Immature natural killer cell (primary cell): ENCODE results near the gene R3HDM2. TPM values are rescaled to one million over a fixed set of nuclear protein-coding genes. Genes with fewer than 3 reads are reported as not detected.
"Not testable (repeated sequence)": the region's sequence is repeated elsewhere in the genome, so short reads cannot be mapped to it uniquely, and the experiment has no call there.

Source experiments
- DNase-seq, 3 donors: peaks; one replicate each; pipeline ENCODE4 v3.0.0; 2022; ENCODE audit warnings: mixed read lengths in 1 of 3
- H3K27ac Mint-ChIP-seq, 6 donors: one replicate each; pipeline ENCODE4 v1.8.0; 2020; ENCODE audit warnings: mixed read lengths in 6 of 6, mild to moderate bottlenecking in 5 of 6, inconsistent platforms in 4 of 6, moderate library complexity in 3 of 6
- H3K27me3 Mint-ChIP-seq, 3 donors: one replicate each; pipeline ENCODE4 v1.8.0; 2020 to 2021; ENCODE audit warnings: low read depth in 3 of 3, mild to moderate bottlenecking in 3 of 3, mixed read lengths in 3 of 3, moderate library complexity in 3 of 3, inconsistent platforms in 1 of 3
- H3K36me3 Mint-ChIP-seq, 3 donors: one replicate each; pipeline ENCODE4 v1.8.0; 2020; ENCODE audit warnings: mixed read lengths in 3 of 3, inconsistent platforms in 2 of 3, mild to moderate bottlenecking in 2 of 3
- H3K4me1 Mint-ChIP-seq, 2 donors: one replicate each; pipeline ENCODE4 v1.8.0; 2020; ENCODE audit warnings: inconsistent platforms in 2 of 2, mild to moderate bottlenecking in 2 of 2, mixed read lengths in 2 of 2, moderate library complexity in 1 of 2
- H3K4me3 Mint-ChIP-seq, 5 donors: one replicate each; pipeline ENCODE4 v1.8.0; 2020; ENCODE audit warnings: mild to moderate bottlenecking in 5 of 5, mixed read lengths in 5 of 5, inconsistent platforms in 3 of 5, moderate library complexity in 3 of 5
- H3K9me3 Mint-ChIP-seq, 6 donors: one replicate each; pipeline ENCODE4 v1.8.0; 2020; ENCODE audit warnings: mild to moderate bottlenecking in 6 of 6, mixed read lengths in 6 of 6, inconsistent platforms in 4 of 6, moderate library complexity in 3 of 6
- polyA plus RNA-seq, 3 donors: library from polyadenylated mRNA; unstranded; fragments of 300-500 nt; fragmentation: Illumina TruSeq; gene quantifications; one replicate each; pipeline ENCODE4 v1.2.3, GENCODE V29; 2021

R3HDM2 gene
- polyA plus RNA-seq, 3 donors from 2014 or later = 0.12 to 19.0 (median 3.3) TPM

DNA sequence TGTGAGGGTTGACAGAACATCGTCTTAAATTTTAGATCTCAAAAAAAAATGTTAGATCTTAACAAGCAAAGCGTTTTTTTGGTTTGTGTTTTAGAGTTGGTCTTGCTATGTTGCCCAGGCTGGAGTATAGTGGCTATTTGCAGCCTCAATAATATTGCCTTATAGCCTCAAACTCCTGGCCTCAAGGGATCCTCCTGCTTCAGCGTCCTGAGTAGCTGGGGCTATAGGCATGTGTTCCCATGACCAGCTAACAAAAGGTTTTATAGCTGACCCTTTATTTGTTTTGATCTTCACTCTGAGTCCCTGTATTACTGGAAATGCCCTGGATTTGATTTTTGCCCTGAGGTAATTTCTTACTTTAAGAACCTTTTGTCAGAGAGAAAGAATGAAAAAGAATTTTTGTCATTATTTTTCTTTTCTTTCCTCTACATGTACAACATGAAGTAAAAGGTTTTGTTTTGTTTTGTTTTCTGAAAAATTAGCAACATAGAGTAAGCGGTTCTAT lies 9.0 kb upstream of the R3HDM2 start:
- DNase-seq = no peak
- Mint-ChIP-seq H3K27me3 (peaks cover 4 to 5% (median 4%) of the 10 kb centered on the region in 3 donors), H3K27ac (no peak overlapping the region), H3K36me3 (peaks cover 0 to 5% (median 4%) of the 10 kb centered on the region in 3 donors), H3K9me3 (peaks cover 0 to 6% (median 4%) of the 10 kb centered on the region in 6 donors), H3K4me3 (no peak overlapping the region), H3K4me1 (peaks cover 8 to 9% of the 10 kb centered on the region in 2 donors)

- Mint-ChIP-seq H3K27ac (no peak overlapping the region), H3K27me3 (peaks cover 4 to 5% (median 4%) of the 10 kb centered on the region in 3 donors), H3K9me3 (peaks cover 0 to 6% (median 4%) of the 10 kb centered on the region in 6 donors), H3K36me3 (peaks cover 0 to 5% (median 4%) of the 10 kb centered on the region in 3 donors), H3K4me3 (no peak overlapping the region), H3K4me1 (peaks cover 13 to 18% of the 10 kb centered on the region in 2 donors)
- DNase-seq = no peak
Observed at GRCh38 chr12:57438400-57438799, 7.6 kb upstream of the R3HDM2 start.

GRCh38 chr12:57435293-57435692 lies 4.5 kb upstream of the R3HDM2 start:
- H3K9me3 Mint-ChIP-seq = no peaks in the 10 kb centered on the region
- peak overlapping the region; percentile 81 to 93 (median 90) for H3K27ac Mint-ChIP-seq
- H3K4me3 Mint-ChIP-seq = peak overlapping the region; percentile 65 to 78 (median 72)
- H3K27me3 Mint-ChIP-seq = peaks cover 5 to 10% (median 6%) of the 10 kb centered on the region in 3 donors
- H3K36me3 Mint-ChIP-seq = no peaks in the 10 kb centered on the region
- peaks cover 23 to 29% of the 10 kb centered on the region in 2 donors for H3K4me1 Mint-ChIP-seq
- peak; percentile 35 to 46 (median 44) for DNase-seq

DNA sequence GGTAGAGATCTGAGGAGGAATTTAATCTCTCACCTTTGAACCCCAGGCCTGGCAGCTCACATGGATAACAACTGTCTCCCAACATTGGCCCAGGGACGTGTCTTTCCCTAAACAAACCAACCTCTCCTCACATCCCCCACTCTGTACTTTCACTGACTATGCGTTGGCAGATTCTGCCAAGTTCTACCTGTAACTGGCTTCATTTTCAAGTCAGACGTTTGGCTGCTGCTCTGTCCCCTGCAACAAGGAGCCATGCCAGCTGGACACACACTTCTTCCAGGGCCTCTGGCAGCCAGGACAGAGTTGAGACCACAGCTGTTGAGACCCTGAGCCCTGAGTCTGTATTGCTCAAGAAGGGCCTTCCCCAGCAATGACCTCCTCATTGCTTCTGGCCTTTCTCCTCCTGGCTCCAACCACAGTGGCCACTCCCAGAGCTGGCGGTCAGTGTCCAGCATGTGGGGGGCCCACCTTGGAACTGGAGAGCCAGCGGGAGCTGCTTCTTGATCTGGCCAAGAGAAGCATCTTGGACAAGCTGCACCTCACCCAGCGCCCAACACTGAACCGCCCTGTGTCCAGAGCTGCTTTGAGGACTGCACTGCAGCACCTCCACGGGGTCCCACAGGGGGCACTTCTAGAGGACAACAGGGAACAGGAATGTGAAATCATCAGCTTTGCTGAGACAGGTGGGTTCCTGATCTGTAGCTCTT lies 3.8 kb upstream of the R3HDM2 start, which contains the start of gene INHBC:
TSS of gene INHBC (plus strand) at position 268 of the 707 bp plus-strand sequence. CDS start at position 371, 103 bp downstream.
- Mint-ChIP-seq H3K9me3 (no peaks in the 10 kb centered on the region), H3K4me1 (peaks cover 29 to 36% of the 10 kb centered on the region in 2 donors), H3K36me3 (no peaks in the 10 kb centered on the region), H3K4me3 (peak within 1 kb of the TSS; percentile 65 to 78 (median 72)), H3K27me3 (peaks cover 7 to 13% (median 10%) of the 10 kb centered on the region in 3 donors), H3K27ac (peak within 1 kb of the TSS; percentile 81 to 93 (median 90))
- no peak for DNase-seq

DNA sequence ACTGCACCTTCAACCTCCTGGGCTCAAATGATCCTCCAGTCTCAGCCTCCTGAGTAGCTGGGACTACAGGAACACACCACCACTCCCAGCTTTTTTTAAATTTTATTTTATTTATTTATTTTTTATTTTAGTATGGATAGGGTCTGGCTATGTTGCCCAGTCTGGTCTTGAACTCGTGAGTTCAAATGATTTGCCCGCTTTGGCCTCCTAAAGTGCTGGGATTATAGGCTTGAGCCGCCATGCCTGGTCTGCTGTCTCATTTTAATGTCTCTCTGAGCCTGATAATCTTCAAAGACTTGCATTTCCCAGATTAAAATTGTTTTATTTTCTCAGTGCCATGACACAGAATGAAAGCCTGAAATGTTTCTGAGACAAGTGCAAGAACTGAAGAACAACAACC lies 2.5 kb upstream of the R3HDM2 start:
- no peak overlapping the region for H3K4me3 Mint-ChIP-seq
- H3K36me3 Mint-ChIP-seq = no peaks in the 10 kb centered on the region

DNA sequence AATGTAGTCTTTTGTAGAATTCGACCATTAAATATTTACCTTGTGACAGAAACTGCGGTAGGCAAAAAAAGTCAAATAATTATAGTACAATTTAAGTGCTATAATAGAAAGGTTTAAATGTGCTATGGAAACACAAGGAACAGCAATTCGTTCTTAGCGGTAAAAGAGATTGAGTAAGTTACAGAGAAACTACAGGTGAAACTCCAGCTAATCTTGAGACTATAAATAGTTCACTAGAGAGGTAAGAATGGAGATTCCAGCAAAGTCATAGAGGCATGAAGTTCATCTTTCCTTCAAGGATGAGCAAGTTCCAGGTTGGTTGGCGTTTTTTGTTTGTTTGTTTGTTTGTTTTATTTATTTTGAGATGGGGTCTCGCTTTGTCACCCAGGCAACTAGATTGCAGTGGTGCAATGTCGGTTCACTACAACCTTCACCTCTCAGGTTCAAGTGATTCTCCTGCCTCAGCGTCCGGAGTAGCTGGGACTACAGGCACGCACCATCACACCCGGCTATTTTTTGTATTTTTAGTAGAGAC lies 878 bp upstream of the R3HDM2 start:
- peaks cover 7 to 15% (median 10%) of the 10 kb centered on the region in 3 donors for H3K27me3 Mint-ChIP-seq
- H3K9me3 Mint-ChIP-seq = no peaks in the 10 kb centered on the region
- DNase-seq = no peak
- peak overlapping the region; percentile 94 to 98 (median 96) for H3K4me3 Mint-ChIP-seq
- peak overlapping the region; percentile 98 to 100 (median 99) for H3K27ac Mint-ChIP-seq
- H3K36me3 Mint-ChIP-seq = no peaks in the 10 kb centered on the region
- peaks cover 39 to 52% of the 10 kb centered on the region in 2 donors for H3K4me1 Mint-ChIP-seq

More for the DNA sequence above, 2.5 kb upstream of the R3HDM2 start:
- Mint-ChIP-seq H3K9me3 (no peaks in the 10 kb centered on the region), H3K4me1 (peaks cover 35 to 45% of the 10 kb centered on the region in 2 donors), H3K27me3 (peaks cover 7 to 15% (median 10%) of the 10 kb centered on the region in 3 donors), H3K27ac (no peak overlapping the region)
- DNase-seq = no peak

DNA sequence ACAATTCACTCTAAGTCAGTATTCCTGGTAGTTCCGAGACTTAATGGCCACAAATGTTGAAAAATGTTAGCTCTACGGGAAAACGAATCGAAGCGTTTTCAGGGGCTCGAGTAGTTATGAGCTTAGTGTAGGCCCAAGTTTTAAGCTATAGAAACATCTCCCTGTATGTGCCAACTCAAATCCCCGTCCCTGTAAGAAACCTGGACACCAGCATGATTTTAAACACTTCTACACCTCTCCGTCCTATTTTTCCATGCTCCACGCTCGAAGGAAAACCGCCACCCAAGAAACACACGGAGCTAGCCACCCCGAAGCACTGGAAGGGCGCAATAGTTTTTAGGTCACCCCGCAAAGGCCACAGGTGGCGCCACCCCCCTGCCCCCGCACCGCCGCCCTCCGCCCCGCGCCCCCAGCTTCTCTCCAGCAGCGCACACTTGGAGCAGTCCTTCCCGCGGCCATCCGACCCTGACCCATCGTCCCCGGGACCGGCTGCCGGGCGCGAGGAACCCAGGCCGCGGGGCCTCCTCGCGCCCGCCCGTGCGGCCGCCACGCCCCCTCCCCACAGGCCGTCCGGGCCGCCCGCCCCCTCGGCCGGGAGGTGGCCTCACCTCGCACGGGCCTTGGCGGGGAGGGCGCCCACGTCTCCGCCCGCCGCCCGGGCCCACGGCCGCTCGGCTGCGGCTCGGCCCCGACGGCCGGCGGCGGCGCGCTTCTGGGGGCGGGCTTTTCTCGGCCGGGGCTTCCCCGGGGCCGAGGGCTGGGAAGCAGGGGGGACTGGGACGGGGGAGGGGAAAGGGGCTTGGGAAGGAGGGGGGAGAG lies 522 bp downstream of the R3HDM2 start:
- Mint-ChIP-seq H3K4me3 (peak overlapping the region; percentile 94 to 99 (median 99)), H3K9me3 (no peaks in the 10 kb centered on the region), H3K27me3 (peaks cover 7 to 13% (median 10%) of the 10 kb centered on the region in 3 donors), H3K4me1 (peaks cover 36 to 48% of the 10 kb centered on the region in 2 donors), H3K36me3 (no peaks in the 10 kb centered on the region), H3K27ac (peak overlapping the region; percentile 99 to 100 (median 100))
- peak; percentile 77 to 80 (median 80) for DNase-seq

GRCh38 chr12:57429473-57430111 lies 1.3 kb downstream of the R3HDM2 start:
- peak in 1 of 3 donors; percentile 14 for DNase-seq
- peak overlapping the region; percentile 90 to 99 (median 99) for H3K4me3 Mint-ChIP-seq
- H3K4me1 Mint-ChIP-seq = peaks cover 30 to 42% of the 10 kb centered on the region in 2 donors
- H3K36me3 Mint-ChIP-seq = peaks cover 0 to under 1% (median 0%) of the 10 kb centered on the region in 3 donors
- H3K27me3 Mint-ChIP-seq = peaks cover 7 to 11% (median 10%) of the 10 kb centered on the region in 3 donors
- peak overlapping the region; percentile 99 to 100 (median 100) for H3K27ac Mint-ChIP-seq
- H3K9me3 Mint-ChIP-seq = no peaks in the 10 kb centered on the region

- peak overlapping the region; percentile 99 to 100 (median 100) for H3K27ac Mint-ChIP-seq
- H3K4me1 Mint-ChIP-seq = peaks cover 28 to 41% of the 10 kb centered on the region in 2 donors
- DNase-seq = no peak
- peaks cover 7 to 11% (median 10%) of the 10 kb centered on the region in 3 donors for H3K27me3 Mint-ChIP-seq
- peaks cover 0 to 4% (median 4%) of the 10 kb centered on the region in 3 donors for H3K36me3 Mint-ChIP-seq
- H3K4me3 Mint-ChIP-seq = peak overlapping the region; percentile 60 to 99 (median 90)
- H3K9me3 Mint-ChIP-seq = no peaks in the 10 kb centered on the region
Observed at GRCh38 chr12:57428965-57429364, 1.9 kb downstream of the R3HDM2 start.

GRCh38 chr12:57426948-57427347 lies 3.9 kb downstream of the R3HDM2 start:
- Mint-ChIP-seq H3K4me1 (peaks cover 26 to 48% of the 10 kb centered on the region in 2 donors), H3K27me3 (peaks cover 7 to 11% (median 10%) of the 10 kb centered on the region in 3 donors), H3K27ac (peak overlapping the region in 4 of 6 donors; percentile 2 to 60 (median 50))
- not testable (repeated sequence) for H3K4me3 Mint-ChIP-seq, H3K36me3 Mint-ChIP-seq, H3K9me3 Mint-ChIP-seq, DNase-seq

DNA sequence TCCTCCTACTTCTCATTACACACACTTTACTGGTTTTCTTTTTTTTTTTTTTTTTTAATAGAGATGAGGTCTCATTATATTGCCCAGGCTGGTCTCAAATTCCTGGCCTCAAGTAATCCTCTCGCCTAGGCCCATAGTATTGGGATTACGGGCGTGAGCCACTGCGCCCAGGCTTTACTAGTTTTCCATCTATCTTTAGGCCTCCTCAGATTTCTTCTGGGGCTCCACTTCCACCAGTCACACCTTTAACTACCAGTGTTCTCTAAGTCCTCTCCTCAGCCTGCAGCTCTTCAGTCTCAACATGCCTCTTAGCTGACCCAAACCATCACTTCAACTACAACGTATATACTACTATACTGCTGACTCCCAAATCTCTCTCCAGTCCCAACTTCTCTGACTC lies 10.4 kb downstream of the R3HDM2 start:
- H3K27ac Mint-ChIP-seq = peak overlapping the region in 3 of 6 donors; percentile 0 to 62 (median 27)
- H3K4me1 Mint-ChIP-seq = peaks cover 19 to 55% of the 10 kb centered on the region in 2 donors
- H3K9me3 Mint-ChIP-seq = no peaks in the 10 kb centered on the region
- DNase-seq = no peak
- no peak overlapping the region for H3K4me3 Mint-ChIP-seq
- H3K36me3 Mint-ChIP-seq = peaks cover 4 to 8% (median 5%) of the 10 kb centered on the region in 3 donors
- H3K27me3 Mint-ChIP-seq = no peaks in the 10 kb centered on the region

- H3K4me1 Mint-ChIP-seq = peaks cover 21 to 62% of the 10 kb centered on the region in 2 donors
Observed at GRCh38 chr12:57419495-57419894, 11.3 kb downstream of the R3HDM2 start.

DNA sequence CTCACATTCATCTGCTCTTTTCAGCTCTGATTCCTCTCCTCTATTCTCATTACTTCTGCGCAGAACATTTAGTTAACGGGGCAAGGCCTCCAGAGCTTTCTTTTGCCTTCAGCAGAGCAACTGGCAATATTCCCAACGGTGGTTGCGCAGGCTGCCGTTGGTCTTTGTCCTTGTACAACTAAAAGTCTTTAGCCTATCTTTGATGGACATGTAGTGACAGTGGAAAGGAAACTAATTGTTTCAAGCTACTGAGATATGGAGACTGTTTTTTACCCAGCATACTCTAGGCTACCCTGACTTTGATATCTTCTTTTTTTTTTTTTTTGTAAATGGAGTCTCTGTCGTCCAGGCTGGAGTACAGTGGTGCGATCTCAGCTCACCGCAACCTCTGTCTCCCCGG lies 12.6 kb downstream of the R3HDM2 start:
- peaks cover 0 to 5% (median 4%) of the 10 kb centered on the region in 3 donors for H3K36me3 Mint-ChIP-seq
- no peak overlapping the region for H3K4me3 Mint-ChIP-seq
- H3K9me3 Mint-ChIP-seq = no peaks in the 10 kb centered on the region
- peaks cover 20 to 58% of the 10 kb centered on the region in 2 donors for H3K4me1 Mint-ChIP-seq
- H3K27ac Mint-ChIP-seq = peak overlapping the region in 1 of 6 donors; percentile 45
- H3K27me3 Mint-ChIP-seq = peaks cover 0 to 1% (median 0%) of the 10 kb centered on the region in 3 donors
- no peak for DNase-seq

More at GRCh38 chr12:57419495-57419894, 11.3 kb downstream of the R3HDM2 start:
- no peak overlapping the region for H3K4me3 Mint-ChIP-seq
- no peaks in the 10 kb centered on the region for H3K9me3 Mint-ChIP-seq
- H3K27ac Mint-ChIP-seq = peak overlapping the region in 4 of 6 donors; percentile 13 to 77 (median 54)
- peaks cover 3 to 7% (median 5%) of the 10 kb centered on the region in 3 donors for H3K36me3 Mint-ChIP-seq
- no peak for DNase-seq
- no peaks in the 10 kb centered on the region for H3K27me3 Mint-ChIP-seq
